HEK293T (cell line): Measurements from ENCODE around the gene CD8B2.
"Not testable (repeated sequence)": the region's sequence is repeated elsewhere in the genome, so short reads cannot be mapped to it uniquely, and the experiment has no call there.

ENCODE experiments used
- ARNT ChIP-seq: fragments of 450-650 bp; IDR thresholded peaks from 2 replicates; pipeline ENCODE4 v1.6.1; 2017; ENCODE audit warnings: mild to moderate bottlenecking
- CTBP1 ChIP-seq: fragments of 450-650 bp; IDR thresholded peaks from 2 replicates; pipeline ENCODE4 v1.6.1; 2016; ENCODE audit warnings: borderline replicate concordance
- FOXM1 ChIP-seq: fragments of 450-650 bp; IDR thresholded peaks from 2 replicates; pipeline ENCODE4 v1.6.1; 2017; ENCODE audit warnings: mild to moderate bottlenecking, borderline replicate concordance
- SP1 ChIP-seq: fragments of 450-650 bp; IDR thresholded peaks from 2 replicates; pipeline ENCODE4 v1.6.1; 2017
- SUZ12 ChIP-seq: fragments of 450-650 bp; IDR thresholded peaks from 2 replicates; pipeline ENCODE4 v1.6.1; 2016; ENCODE audit warnings: mild to moderate bottlenecking
- TARDBP ChIP-seq: fragments of 450-650 bp; IDR thresholded peaks from 2 replicates; pipeline ENCODE4 v1.6.1; 2016

- TF ChIP-seq ARNT, SP1, FOXM1, TARDBP, CTBP1, SUZ12: not testable (repeated sequence)
Observed at GRCh38 chr2:106502351-106502750, 15.2 kb downstream of the CD8B2 start.
